ENCODE measurements around the gene FAM163A. TPM values are rescaled to one million over a fixed set of nuclear protein-coding genes. Genes with fewer than 3 reads are reported as not detected.
A peak's percentile ranks its signal among the peaks of the same experiment; 100 is the strongest.

Gene FAM163A
- polyA plus RNA-seq, 3 donors = 0.59 to 0.85 (median 0.71) TPM

DNA sequence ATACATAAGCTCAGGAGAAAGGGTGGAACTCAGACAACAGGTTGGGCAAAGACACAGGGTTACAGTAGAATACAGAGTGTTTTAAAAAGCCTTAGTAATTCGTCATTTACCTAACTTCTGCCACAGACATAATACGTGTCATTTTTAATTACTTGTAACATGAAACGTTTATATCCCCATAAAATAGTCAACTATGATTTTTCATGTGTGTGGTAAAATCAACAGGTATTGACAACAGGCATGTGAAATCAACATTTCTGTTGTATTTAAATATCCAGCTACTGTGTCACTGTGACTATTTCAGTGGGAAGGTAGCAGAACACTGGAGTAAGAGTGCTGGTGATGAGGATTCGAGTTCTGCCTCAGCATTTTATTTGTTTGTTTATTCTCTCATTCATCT is 5.7 kb downstream of the FAM163A start:
- DNase-seq (ENCODE audit: low read depth in 3 of 3, low spot score in 2 of 3) = no peak

DNA sequence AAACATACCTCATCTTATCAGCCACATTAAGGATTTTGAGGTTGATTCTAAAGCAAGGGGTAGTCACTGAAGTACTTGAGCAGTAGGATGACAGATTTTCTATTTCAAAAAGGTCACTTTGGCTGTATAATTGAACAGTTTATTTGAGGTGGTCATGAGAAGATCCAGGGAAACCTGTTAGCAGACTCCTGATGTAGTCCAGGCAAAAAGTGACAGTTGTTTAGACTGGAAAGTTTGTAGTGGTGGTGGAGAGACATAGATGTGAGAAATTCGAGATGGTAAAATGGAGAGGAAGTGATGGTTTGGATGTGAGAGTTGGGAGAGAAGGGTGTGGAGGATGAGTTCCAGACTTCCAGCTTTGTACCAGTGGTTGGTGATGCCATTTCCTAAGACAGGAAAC is 7.5 kb downstream of the FAM163A start:
- DNase-seq (ENCODE audit: low read depth in 3 of 3, low spot score in 2 of 3) = no peak

DNA sequence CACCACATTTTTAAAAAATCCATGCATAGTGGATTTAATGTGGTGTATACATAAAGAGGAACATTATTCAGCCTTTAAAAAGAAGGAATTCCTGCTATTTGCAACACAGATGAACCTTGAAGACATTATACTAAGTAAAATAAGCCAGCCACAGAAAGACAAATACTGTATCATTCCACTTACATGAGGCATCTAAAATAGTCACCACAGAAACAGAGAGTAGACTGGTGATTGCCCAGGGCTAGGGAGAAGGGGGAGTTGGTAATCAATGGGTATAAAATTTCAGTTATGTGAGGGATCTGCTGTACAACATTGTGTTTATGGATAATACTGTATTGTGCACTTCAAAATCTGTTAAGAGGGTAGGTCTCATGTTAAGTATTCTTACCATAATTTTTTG is 10.0 kb downstream of the FAM163A start:
- DNase-seq (ENCODE audit: low read depth in 3 of 3, low spot score in 2 of 3) = no peak

DNA sequence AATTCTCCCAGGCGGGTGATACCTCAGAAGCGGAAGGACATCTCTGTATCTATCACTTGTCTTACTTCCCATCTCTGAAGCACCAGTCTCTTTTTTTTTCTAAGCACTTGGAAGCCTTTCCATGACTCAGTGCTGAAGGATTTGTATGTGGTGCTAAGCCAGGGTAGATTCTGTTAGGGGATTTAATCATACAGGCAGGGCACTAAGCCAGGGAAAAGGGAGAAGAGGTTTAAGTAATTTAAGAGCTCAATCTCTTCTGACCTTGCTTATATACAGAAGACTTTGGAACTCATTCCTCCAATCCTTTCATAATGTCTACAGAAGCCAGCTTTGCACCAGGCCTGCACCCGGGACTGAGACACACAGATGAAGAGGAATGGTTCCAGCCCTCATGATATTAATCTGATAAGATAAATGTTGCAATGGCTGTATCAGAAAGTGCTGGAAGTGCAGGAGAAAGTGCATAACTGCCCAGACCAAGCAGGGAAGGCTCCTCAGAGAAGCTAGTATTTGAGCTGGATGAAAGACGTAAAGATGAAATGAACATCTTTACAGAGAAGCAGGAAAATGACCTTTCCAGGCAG is 11.0 kb downstream of the FAM163A start:
- DNase-seq (ENCODE audit: low read depth in 3 of 3, low spot score in 2 of 3) = no peak

DNA sequence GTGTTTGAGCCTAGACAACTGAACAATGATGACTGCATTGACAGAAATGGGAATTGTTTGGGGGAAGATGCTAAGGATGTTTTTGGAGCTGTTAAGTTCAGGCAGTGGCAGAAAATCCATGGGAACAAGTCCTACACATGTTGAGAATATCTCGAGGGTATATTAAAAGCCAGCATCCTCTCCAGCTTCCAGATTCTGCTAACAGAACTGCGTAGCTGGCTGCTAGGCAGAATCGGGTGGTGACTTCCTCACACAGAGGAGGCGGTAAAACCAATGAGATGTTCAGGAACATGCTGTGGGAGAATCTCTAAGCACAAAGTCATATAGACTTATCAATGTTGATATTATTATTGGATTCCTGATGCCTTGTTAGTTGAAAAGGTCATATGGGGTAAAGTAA is 14.8 kb downstream of the FAM163A start:
- no peak for DNase-seq (ENCODE audit: low read depth in 3 of 3, low spot score in 2 of 3)

DNA sequence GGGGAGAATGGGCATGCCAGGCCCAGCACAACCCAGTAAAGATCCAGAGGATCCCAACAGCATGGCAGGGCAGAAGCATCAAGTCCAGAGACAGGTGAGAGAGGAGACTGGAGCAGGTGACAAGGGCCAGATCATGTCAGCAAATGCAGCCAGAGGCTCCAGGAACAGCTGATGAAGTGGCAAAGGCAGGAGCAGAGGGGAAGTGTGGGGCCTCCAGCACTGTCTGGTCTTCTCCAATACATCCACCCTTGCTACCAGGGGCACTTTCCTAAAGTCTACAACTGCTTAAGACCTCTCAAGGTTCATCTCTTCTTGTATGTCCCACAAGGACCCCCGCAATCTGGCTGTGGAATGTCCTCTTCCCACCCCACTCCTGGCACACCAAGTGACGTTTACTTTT is 17.4 kb downstream of the FAM163A start:
- no peak for DNase-seq (ENCODE audit: low read depth in 3 of 3, low spot score in 2 of 3)

DNA sequence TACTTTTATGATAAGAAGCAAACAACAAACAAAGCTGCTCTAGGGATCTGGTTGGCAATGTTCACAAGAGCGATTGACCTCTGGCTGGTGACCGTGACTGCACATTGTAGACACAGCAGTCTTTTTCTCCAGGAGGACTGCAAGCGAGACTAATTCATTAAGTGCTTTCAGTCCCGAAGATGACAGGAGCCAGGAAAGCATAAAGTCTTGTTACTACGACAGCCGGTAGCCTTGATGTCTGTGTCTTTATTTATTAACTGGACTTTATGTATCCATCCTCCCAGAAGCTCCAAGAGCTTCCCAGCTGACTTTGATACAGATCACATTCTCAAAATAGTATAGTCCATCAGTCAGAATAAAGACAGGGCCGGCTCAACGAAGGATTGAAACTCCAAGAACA is 18.2 kb downstream of the FAM163A start:
- no peak for DNase-seq (ENCODE audit: low read depth in 3 of 3, low spot score in 2 of 3)

DNA sequence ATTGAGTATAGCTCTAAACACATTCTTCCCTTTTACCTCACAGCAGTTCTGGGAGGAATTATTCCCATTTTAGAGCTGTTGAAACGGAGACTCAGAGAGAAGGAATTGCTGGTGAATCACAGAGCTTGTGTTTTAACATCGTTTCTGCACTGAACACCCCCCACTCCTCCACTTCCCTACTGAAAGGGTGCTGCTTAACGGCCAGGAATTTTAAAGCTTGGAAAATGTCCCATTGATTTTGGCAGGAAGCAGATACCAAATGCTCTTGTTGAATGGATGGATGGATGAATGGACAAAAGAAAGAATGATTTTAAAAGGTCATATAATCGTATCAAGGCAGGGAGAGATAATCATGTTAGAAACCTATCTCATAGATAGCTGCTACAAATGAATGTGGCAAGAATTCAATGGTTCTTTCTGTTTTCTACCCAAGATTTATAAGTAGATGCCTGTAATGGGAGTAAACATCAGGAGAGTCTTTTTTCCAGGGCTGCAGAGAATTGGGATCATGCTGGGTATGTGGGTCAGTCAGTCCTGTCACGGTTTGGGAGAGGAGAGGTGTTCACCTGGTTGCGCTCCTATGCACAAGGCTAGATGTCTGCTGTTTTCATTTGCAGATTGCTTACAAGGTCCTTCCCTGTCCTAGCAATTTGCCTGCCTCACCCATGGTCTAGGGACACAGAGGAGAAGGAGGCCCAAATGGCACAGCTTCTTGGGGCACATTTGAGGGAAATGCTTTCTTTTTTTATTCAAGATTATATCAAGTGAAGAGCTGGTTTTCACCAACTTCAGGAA is 19.0 kb downstream of the FAM163A start:
- DNase-seq (ENCODE audit: low read depth in 3 of 3, low spot score in 2 of 3) = no peak

DNA sequence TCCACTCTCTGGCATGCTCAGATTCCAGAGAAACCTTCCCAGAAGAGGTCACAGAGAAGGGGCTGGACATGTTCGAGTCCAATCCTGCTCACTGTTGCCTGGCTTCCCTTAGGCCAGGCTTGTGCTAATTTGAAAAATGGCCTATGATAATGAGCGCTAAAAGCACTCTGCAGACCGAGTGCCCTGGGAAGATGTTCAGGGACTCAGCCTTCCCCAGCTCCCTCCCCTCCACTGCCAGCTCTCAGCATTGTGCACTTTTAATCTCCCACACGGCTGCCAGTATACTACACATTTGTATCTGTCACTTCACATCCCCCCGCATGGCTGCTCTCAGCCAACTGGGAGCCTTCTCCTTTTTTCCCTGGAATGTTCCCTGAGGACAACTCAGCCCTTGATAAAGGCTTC is 24.1 kb downstream of the FAM163A start:
- no peak for DNase-seq (ENCODE audit: low read depth in 3 of 3, low spot score in 2 of 3)

DNA sequence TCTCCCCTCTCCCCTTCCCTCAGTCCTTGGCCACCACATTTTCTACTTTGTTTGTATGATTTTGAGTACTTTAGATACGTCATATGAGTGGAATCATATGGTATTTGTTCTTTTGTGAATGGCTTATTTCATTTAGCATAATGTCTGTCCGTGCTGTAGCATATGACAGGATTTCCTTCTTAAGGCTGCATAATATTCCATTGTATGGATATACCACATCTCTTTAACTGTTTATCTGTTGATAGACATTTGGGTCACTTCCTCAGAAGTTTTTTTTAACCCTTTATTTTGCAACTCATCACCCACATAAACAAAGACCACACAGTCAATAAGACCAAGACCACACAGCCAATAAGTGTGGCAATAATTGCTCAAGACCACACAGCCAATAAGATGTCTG is 24.9 kb downstream of the FAM163A start:
- DNase-seq (ENCODE audit: low read depth in 3 of 3, low spot score in 2 of 3) = no peak

DNA sequence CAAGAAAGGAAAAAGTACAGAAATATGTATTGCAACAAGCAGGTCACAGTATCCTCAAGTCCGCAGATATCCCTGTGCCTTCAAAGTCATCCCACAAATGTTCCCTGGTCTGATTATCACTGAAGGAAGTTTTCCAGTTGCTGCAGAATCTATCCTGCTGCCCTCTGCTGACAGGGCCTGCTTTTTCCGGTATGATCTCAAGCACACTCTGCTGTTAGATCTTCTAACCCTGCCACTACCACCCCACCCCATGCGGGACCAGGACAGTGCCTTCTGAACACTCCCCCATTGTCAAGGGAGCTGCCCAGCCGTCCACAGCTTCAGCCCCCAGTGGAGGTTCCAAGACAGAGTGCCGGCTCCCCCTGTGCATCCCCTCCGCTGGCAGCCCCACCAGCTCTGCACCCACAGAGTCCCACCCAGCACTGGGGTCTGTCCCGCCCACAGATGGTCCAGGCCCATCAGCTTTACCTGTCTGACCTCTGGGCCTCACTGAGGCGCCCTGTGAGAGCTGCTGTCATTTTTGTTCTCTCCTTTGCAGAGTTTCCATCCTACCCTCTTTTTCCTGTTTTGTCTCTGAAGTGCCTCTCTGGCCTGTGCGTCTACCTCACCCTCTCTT is 27.9 kb downstream of the FAM163A start:
- DNase-seq (ENCODE audit: low read depth in 3 of 3, low spot score in 2 of 3) = no peak

DNA sequence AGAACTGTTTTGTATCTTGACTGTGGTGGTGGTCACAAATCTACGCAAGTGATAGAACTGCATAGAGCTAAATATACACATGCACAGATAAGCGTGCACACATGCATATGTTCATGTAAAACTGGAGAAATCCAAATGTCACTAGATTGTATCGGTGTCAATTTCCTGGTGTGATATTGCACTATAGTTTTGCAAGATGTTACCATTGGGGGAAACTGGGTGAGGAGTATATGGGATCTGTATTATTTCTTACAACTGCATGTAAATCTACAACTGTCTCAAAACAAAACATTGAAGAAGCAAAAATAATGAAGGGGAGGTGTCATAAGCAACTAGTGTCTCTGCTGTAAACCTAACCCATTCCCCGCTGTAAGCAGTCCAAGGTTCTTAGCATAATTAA is 30.2 kb downstream of the FAM163A start:
- DNase-seq (ENCODE audit: low read depth in 3 of 3, low spot score in 2 of 3) = no peak

DNA sequence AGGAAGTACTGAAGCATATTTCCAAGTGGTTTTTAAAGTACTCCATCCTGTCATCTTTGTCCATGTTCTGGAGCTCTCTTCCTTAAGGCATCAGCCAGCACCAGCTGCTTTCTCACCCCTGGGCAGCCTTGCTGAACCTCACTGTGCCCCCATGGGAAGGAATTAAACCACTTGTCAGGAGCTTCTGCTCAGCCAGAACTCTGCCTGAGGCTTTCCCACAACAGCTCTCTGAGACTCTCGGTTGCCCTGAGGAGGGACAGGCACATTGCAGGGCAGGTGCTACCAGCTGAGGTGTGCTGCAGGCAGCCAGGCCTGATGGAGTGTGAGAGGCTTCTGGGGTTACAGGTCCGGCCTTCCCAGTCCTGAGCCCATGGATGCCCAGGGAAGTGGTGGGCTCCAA is 30.9 kb downstream of the FAM163A start:
- DNase-seq (ENCODE audit: low read depth in 3 of 3, low spot score in 2 of 3) = no peak

DNA sequence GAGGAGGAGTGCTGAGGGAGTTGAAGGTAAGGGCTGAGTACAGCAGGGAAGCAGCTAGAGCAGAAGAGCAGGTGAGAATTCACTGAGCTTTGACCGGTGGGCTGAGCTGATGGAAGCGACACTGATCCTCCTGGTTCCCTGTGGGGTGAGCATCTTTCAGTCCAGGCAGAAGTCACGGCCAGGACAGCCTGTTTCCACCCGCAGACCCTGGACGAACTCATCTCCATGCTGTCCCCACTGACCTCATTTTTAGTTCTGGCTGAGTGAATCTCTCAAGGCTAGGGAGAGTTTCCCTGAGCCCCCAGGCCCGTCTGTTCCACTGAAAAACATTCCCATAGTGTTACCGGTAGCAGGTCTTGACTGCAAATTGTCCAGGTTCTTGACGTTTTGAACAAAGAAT is 31.5 kb downstream of the FAM163A start:
- DNase-seq (ENCODE audit: low read depth in 3 of 3, low spot score in 2 of 3) = no peak

DNA sequence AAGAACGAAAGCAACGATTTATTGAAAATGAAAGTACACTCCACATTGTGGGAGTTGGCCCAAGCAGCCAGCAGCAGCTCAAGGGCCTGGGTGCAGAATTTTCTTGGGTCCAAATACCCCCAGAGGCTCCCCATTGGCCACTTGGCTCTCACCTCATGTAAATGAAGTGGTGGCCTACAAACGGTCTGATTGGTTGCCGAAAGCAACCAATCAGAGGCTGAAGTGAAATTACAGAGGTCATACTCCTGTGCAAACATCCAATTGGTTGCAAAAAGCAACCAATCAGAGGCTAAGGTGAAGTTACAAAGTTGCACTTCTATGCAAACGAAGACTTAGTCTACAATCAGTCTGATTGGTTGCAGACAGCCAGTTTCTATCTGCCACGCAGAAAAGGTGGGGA is 31.9 kb downstream of the FAM163A start:
- DNase-seq (ENCODE audit: low read depth in 3 of 3, low spot score in 2 of 3) = no peak

DNA sequence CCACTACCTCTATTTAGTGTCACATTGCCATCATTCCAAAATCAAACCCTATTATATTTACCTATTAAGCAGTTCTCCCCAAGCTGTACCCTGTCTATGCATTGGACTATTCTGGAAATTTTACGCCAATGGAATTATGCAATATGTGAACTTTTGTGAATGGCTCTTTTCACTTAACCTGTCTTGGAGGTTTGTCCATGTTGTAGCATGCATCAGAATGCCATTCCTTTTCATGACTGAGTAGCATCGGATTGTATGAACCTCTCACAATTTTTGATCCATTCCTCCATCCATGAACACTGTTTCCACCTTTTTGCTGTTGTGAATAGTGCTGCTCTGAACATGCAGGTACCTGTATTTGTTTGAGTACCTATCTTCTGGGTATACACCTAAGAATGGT is 33.7 kb downstream of the FAM163A start:
- DNase-seq (ENCODE audit: low read depth in 3 of 3, low spot score in 2 of 3) = no peak

DNA sequence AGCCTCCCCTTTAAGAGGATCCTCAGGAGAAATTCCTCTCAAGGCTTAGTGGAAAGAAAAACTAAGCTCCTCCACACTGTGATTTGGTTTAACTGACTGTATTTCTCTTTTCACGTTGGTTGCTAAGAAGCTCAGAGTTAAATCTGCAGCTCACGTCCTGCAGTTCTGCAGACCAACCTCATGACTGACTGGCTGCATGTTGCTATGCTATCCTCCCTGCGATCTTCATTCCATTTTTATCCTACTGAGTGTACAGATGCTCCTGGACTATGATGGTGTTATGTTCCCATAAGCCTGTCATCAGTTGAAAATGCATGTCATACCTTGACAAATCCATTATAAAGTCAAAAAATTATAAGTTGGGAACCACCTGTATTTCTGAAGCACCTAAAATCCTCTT is 34.6 kb downstream of the FAM163A start:
- no peak for DNase-seq (ENCODE audit: low read depth in 3 of 3, low spot score in 2 of 3)

DNA sequence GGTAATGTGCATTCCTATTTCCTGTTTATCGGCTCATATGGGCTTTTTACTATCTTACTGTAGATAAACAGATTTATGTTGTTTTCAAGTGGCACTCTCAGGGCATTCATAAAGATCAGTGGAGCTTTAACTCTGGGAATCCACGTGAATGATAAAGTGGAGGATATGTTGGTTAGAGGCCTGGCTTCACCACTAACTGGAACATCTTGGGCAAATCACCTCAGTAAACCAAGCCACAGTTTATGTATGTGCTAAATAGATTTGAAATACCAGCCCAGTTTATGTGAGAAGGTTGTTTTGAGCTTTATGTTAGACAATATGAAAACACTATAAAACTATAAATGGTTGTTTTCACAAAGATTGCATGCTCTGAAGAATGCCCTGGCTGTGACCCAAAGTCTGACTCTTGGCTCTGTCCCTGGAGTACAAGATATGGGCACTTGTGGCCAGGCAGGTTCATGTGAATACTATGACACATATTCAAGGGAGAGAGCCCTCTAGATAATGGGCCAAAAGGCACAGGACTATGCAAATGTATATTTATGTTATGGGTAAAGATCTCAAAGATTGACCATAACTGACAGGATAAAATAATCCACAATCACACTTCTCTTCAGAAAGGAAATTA is 36.7 kb downstream of the FAM163A start:
- DNase-seq (ENCODE audit: low read depth in 3 of 3, low spot score in 2 of 3) = no peak

DNA sequence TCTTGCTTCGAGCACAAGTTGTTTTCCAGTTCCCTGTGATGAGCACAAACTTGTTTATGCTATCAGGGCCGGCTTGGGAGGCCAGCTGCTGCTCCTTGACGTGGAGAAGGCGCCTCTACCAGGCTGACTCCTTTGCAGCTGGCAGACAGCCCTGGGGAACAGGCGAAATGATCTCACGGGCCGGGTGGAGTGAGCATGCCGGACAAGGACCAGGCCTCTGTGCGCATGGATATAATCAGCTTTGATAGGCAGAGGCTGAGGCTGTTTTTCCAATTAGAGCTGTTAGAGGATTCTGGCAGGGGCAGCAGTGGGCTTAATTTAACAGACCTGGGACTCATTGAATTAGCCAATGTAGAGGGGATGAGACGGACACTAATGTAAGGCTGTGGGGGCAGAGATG is 38.9 kb downstream of the FAM163A start:
- DNase-seq (ENCODE audit: low read depth in 3 of 3, low spot score in 2 of 3) = no peak

DNA sequence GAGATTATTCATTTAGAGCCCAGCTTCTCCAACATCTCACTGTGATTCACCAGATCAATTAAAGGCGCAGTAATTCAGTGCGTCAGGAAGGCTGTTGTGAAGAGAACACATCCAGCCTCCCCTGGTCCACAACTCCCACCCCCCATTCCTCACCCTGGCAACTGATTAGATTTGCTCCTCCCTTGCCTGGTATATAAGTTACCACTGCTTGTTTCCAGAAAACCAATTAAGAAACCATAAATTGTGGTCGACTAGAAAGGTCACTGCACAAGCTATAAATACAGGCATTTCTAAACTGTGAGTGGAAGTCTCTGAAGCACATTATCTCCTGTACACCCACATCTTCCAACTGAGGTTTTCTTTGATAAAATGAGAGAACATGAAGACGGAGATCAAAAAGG is 41.9 kb downstream of the FAM163A start:
- peak in 2 of 3 donors; percentile 69 to 75 for DNase-seq (ENCODE audit: low read depth in 3 of 3, low spot score in 2 of 3)

DNA sequence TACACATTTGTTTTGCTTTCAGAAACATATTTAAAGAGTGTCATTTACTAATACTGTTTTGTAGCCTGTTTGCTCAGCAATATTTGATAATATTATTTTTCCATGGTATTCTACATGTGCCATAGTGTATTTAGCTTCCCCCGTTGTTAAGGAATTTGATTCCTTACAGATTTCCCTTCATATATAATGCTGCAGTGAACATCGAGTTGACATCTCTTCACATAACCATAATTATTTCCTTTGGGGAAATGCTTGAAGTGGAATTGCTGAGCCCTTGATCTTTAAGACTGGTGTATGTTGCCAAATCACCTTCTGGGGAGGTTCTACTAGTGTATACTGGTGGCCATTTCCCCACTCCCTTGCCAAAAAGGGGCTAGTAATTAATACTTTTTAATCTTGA is 42.6 kb downstream of the FAM163A start:
- DNase-seq (ENCODE audit: low read depth in 3 of 3, low spot score in 2 of 3) = no peak
